GM12892 (cell line): Measurements from ENCODE around the gene NGF.

Experiments used
- POLR2A ChIP-seq: IDR thresholded peaks from 2 replicates; pipeline ENCODE4 v1.6.1; 2011; ENCODE audit warnings: low read depth, low read length, control low read depth
- POLR2AphosphoS5 ChIP-seq: IDR thresholded peaks from 2 replicates; pipeline ENCODE4 v1.6.1; 2011; ENCODE audit warnings: low read depth, low read length, control low read depth
- TAF1 ChIP-seq: IDR thresholded peaks from 2 replicates; pipeline ENCODE4 v1.6.1; 2011; ENCODE audit warnings: low read depth, mild to moderate bottlenecking, control low read depth, low read length, borderline replicate concordance

DNA sequence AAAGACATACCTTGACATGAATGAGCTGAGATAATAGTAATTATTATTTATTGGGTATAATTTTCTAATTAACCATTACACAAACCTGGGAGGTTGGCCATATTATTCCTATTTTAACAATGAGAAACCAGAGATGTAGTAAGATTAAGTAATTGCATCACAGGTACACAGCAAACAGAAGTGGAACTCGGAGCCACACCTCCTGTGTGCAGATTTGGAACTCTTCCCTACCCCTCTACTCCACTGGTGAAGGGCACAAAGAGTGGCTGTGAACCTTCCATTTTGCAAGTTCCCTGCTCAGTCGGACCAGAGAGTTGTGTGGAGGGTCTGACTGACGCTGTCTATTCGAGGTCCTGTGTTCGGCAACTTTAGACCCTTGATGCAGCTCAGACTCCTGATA is 45.0 kb downstream of the NGF start:
- TF ChIP-seq POLR2A = no peak
- TF ChIP-seq POLR2AphosphoS5 = no peak
- no peak for TF ChIP-seq TAF1
